Activated CD4-positive, alpha-beta T cell treated with anti-CD3 and anti-CD28 coated beads, Interleukin-2, amount 50 U/mL, for 1 hour (primary cell): ENCODE measurements around the gene IQGAP2.
"Not testable (repeated sequence)": the region's sequence is repeated elsewhere in the genome, so short reads cannot be mapped to it uniquely, and the experiment has no call there.

Source experiments
- DNase-seq: peaks from one replicate; pipeline ENCODE4 v3.0.0-alpha.2; 2020

The IQGAP2 gene

GRCh38 chr5:76583163-76584047, 180.3 kb downstream of the IQGAP2 start:
- no peak for DNase-seq

- no peak for DNase-seq
These were observed 182.7 kb downstream of the IQGAP2 start for GRCh38 chr5:76585783-76586217.

GRCh38 chr5:76586531-76586930, 183.4 kb downstream of the IQGAP2 start:
- no peak for DNase-seq

GRCh38 chr5:76590027-76590426, 186.9 kb downstream of the IQGAP2 start:
- DNase-seq = no peak

GRCh38 chr5:76591366-76591765, 188.3 kb downstream of the IQGAP2 start:
- DNase-seq = no peak

- no peak for DNase-seq
These were observed 189.6 kb downstream of the IQGAP2 start for GRCh38 chr5:76592692-76593091.

GRCh38 chr5:76594107-76594506, 191.0 kb downstream of the IQGAP2 start:
- DNase-seq = no peak

GRCh38 chr5:76595755-76596481, 192.8 kb downstream of the IQGAP2 start:
- DNase-seq = no peak

- DNase-seq = no peak
These were observed 195.4 kb downstream of the IQGAP2 start for GRCh38 chr5:76598531-76598930.

- DNase-seq = no peak
These were observed 197.6 kb downstream of the IQGAP2 start for GRCh38 chr5:76600716-76601115.

- DNase-seq = no peak
These were observed 198.4 kb downstream of the IQGAP2 start for GRCh38 chr5:76601470-76601869.

- no peak for DNase-seq
These were observed 199.1 kb downstream of the IQGAP2 start for GRCh38 chr5:76602094-76602726.

GRCh38 chr5:76603991-76604390, 200.9 kb downstream of the IQGAP2 start:
- DNase-seq = not testable (repeated sequence)

GRCh38 chr5:76604838-76605237, 201.8 kb downstream of the IQGAP2 start:
- DNase-seq = no peak

GRCh38 chr5:76606701-76607100, 203.6 kb downstream of the IQGAP2 start:
- DNase-seq = no peak

- DNase-seq = no peak
These were observed 204.3 kb downstream of the IQGAP2 start for GRCh38 chr5:76607353-76607871.

- DNase-seq = no peak
These were observed 205.7 kb downstream of the IQGAP2 start for GRCh38 chr5:76608833-76609232.

- no peak for DNase-seq
These were observed 207.1 kb downstream of the IQGAP2 start for GRCh38 chr5:76610196-76610595.

- no peak for DNase-seq
These were observed 209.9 kb downstream of the IQGAP2 start for GRCh38 chr5:76612942-76613341.

- no peak for DNase-seq
These were observed 212.7 kb downstream of the IQGAP2 start for GRCh38 chr5:76615759-76616158.

- DNase-seq = no peak
These were observed 213.1 kb downstream of the IQGAP2 start for GRCh38 chr5:76616206-76616605.

GRCh38 chr5:76617229-76617628, 214.1 kb downstream of the IQGAP2 start:
- DNase-seq = no peak

GRCh38 chr5:76617675-76618074, 214.6 kb downstream of the IQGAP2 start:
- DNase-seq = no peak
